ENCODE data around the gene AKAP13.
A peak's percentile ranks its signal among the peaks of the same experiment; 100 is the strongest.

AKAP13 gene

DNA sequence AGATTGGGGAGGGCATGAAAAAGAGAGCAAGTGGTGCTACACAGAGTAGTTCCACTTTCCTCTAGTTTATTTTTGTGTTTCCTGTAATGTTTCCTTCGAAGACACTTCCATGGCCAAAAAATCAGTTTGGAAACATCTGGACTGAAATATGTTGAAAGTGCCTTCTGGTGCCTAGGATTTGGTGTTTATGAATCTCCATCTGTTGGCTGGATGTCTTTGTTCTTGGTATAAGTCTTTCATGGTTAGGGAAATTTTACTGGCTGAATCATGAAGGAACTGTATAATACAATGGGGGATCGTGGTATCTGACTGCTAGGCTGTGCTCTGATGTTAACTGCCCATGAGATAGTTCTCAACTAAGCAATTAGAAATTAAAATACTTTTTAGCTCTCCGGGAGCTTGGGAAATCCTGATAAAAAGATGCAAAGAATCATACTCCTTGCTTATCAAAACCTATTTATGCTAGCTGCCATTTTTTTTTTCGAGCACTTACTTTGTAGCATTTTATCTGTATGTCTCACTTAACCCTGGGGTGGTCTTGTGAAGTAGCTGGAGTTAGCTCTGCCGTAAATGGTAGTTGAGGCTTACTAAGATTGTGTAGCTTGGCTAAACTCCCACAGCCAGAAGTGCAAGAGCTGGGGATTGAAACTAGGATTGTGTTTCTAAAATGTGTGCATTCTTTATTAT lies 21.9 kb downstream of the AKAP13 start:
- peak overlapping the region in 5 of 21 experiments; percentile 20 to 39 (median 23) for H3K27ac ChIP-seq
- no peak overlapping the region for H3K4me3 ChIP-seq

DNA sequence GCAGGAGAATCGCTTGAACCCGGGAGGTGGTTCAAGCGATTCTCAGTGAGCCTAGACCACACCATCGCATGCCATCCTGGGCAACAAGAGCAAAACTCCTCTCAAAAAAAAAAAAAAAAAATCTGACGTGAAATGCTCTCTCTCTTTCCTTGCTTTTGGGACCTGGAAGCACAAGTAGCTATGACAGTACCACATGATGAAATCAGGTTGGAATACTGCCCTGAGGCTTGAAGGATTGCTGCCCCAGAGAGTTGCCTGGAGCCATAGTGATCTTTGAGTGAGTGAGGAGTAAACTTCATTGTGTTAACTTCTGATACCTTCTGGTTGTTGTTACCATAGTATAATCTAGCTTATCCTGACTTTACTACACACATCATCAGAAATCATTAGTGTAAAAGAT lies 23.3 kb downstream of the AKAP13 start:
- Histone ChIP-seq H3K4me3 (no peak overlapping the region), H3K27ac (peak overlapping the region in 4 of 21 experiments; percentile 4 to 80 (median 33))

DNA sequence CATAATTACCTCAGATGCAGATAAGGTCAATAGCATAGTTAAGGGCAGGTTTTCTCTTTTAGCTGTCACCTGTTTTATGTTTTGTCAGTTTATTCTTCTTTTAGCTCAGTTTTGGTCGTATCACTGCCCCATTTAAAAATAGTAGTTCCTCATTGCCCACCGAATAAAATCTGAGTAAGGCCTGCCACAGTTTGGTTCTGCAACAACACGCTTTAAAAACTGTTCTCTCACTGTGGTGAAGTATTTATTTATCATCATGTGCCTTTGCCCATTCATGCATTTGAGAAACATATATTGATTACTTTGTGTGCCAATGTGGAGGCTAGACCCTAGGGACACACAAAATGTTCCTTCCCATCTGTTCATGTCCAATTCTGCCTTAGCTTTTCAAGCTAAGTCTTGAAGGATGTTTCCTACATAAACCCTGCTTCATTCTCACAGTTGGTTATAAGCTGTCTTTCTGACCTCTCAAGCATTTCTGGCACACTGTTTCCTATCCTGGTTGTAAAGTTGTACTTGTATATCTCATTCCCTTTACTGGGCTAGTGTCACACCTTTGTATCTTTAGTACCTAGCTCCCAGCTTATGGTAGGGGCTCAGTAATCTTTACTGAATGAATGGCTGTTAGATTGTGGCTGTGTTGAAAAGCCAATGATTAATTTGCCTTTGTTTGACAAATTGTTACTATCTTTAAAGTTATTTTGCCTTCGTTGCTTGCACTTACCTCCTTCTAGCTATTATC lies 23.9 kb downstream of the AKAP13 start:
- H3K27ac ChIP-seq, result peak overlapping the region in 10 of 21 experiments; percentile 4 to 80 (median 30)
- H3K4me3 ChIP-seq, result no peak overlapping the region

DNA sequence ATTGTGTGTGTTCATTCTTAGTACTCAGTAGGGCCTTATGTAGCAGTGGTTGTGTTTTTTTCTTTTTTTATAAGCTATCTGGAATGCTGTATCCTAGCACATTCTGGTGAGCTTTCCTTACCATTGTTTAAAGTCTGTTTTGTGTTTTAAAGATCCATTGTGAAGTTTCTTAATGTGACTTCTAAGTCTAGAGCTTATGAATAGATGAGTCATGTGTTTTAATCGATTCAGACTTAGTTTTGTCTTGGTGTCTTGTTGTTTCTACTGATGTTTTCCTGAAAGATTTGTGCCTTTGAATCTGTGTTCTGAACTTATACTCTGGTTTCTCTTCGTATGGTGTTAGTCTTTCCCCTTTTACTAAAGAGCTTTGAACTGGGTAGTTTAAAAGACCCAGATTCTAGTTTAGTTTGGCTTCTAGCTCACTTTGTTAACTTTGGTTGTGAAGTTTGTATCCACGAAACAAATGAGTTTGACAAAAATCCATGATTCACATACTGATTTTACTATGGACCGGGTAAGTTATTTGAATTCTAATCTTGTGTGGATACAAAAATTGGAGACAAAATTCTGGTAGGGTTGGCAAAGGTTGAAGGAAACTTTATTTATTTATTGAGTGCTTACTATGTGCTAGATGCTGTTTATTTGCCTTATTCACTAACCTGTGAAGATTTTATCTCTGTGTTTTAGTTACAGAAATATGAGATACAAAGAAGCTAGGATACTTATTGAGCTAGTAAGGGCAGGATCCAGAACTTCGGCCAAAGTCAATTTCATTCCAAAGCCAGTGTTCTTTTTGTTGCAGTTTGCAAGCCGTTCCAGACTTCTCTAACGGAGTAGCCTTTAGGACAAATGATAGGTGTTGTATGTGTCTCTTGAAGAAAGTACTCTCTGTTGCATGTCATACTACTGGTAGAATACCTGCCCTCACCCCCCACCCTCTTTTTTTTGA lies 24.8 kb downstream of the AKAP13 start:
- peak overlapping the region in 12 of 21 experiments; percentile 4 to 80 (median 30) for H3K27ac ChIP-seq
- no peak overlapping the region for H3K4me3 ChIP-seq

DNA sequence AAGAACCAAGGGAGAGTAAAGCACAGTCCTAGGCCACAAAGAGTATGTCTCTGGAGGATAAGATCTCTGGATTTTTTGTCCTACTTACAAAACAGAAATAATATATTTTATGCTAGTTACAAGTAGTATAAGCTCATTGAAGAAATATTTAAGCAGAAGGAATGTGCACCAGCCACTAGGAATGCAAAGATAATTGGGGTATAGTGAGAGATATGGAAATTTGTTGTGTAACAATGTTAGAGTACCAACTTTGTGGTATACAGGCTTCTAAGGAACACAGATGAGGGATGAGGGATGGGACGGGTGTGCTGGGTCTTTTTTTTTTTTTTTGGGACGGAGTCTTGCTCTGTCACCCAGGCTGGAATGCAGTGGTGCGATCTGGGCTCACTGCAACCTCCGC lies 26.5 kb downstream of the AKAP13 start:
- H3K27ac ChIP-seq, result peak overlapping the region in 1 of 21 experiments; percentile 48
- no peak overlapping the region for H3K4me3 ChIP-seq

DNA sequence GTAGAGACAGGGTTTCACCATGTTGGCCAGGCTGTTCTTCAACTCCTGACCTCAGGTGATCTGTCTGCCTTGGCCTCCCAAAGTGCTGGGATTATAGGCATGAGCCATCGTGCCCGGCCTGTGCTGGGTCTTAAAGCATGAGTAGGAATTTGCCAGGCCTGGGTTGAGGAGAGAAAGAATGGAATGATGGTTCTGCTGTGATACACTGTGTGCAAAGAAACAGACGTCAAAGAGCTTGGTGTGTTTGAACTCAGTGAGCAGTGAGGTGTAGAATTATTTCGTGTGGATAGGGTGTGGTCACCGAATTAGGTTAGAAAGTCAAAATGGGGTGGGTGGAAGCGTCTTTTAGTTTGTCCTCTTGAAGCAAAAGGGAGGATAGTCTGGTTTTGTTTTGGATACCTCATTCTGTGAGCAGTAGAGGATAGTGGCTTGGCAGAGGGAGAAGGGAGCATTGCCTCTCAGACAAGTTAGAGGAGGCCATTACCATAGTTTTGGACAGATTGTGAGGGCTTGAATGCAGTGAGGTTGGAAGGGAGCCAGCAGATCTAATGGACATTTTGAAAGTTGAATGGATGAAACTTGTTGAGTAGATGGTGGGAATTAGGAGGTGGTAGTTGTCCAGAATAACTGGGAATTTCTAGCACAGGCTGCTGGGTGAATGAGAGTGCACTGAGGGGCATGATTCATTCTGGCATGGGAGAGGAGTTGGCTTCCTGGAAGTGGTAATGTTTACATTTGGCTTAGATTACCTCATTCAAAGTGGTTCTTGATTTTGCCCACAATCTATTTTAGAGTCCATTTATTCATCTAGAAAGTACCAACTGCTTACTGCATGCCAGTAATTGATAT lies 27.2 kb downstream of the AKAP13 start:
- H3K27ac ChIP-seq, result peak overlapping the region in 10 of 21 experiments; percentile 2 to 51 (median 22)
- no peak overlapping the region for H3K4me3 ChIP-seq

DNA sequence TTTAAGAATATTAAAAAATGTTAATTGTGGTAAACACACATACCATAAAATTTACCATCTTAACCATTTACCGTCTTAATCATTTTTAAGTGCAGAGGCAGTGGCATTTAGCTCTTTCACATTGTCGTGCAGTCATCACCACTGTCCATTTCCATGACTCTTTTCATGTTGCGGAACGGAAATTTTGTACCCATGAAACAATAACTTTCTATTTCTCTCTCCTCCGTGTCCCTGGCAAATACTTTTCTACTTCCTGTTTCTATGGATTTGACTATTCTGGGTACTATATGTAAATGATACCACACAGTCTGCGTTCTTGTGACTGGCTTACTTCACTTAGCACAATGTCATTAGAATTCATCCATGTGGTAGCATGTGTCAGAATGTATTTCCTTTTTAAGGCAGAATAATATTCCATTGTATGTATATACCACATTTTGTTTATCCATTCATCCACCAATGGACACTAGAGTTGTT lies 27.9 kb downstream of the AKAP13 start:
- Histone ChIP-seq H3K27ac (peak overlapping the region in 5 of 21 experiments; percentile 7 to 41 (median 27)), H3K4me3 (no peak overlapping the region)

DNA sequence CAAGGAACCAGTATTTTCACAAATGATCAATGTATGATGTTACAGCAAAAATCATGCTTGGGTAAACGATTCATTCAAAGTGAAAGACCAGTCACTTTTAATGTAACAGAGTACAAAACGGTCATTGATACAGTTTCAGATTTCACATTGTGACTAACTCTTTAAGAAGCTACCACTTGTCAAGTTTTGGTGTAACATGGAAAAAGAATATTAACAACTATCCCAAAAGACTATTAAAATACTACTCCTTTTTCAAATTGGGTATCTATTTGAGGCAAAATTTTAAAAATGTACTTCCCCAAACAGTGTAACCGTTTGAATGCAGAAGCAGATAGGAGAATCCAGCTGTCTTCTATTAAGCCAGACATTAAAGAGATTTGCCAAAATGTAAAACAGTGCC lies 31.7 kb downstream of the AKAP13 start:
- Histone ChIP-seq H3K4me3 (no peak overlapping the region), H3K27ac (peak overlapping the region in 2 of 21 experiments; percentile 17 to 69)

DNA sequence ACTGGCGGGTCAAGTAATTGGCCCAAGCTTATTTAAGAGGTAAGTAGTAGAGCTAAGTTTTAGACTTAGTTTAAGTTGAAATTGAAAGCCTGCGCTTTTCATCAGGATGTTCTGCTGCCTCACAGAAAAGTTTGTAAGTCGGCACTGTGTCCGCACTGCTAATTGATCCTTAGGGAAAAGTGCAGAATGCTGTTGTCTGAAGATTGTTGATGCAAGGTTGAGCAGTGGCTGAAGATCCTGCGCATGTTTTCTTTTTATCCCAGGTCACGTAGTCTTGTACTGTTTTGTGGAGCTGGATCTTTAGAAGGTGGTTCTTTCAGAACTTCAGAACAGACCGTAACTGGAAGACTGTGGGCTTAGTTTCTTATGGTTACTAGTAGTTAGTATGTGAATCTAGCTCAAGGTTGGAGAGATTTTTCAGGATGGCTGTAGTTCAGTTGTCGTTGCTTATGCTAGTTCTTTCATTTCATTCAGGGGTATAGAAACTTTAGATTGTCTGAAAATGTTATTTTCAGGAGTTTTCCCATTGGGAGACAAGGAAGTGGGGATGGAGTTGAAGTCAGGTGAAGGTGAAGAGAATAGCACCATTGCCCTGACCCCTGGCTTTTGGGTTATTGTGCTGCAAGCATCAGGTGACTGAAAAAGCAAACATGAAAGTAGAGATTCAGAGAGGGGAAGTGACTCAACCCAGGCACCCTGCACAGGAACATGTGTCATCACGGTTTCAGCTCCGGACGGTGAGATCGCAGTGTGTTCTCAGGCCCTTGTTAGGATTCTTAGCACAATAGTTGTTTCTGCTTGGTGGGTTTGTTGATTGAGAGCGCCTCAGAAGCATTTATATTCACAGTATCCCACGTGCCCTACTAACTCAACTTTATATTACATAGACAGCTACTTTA lies 32.8 kb downstream of the AKAP13 start:
- peak overlapping the region in 13 of 21 experiments; percentile 2 to 76 (median 54) for H3K27ac ChIP-seq
- H3K4me3 ChIP-seq, result no peak overlapping the region

GRCh38 chr15:85414037-85414436 lies 33.6 kb downstream of the AKAP13 start:
- Histone ChIP-seq H3K4me3 (no peak overlapping the region), H3K27ac (peak overlapping the region in 8 of 21 experiments; percentile 18 to 76 (median 46))

DNA sequence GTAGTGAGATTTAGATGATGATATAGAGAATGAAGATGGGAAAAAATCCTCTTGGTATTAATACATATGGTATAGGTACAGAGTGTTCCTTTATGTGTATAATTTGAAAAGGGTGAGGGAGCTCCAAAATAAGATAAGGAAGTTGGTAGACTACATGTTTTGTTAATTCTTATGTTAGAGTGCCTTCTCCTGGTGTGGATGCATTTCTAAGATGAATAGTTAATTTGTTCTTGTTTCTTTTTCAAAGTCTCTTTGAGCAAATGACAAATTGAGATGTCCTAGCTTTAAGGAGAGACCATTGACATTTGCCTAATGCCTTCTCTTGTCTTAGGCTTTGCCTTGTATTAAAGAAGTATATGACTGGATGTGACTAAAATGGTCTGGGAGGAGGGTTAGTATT lies 34.1 kb downstream of the AKAP13 start:
- peak overlapping the region in 2 of 21 experiments; percentile 29 to 76 for H3K27ac ChIP-seq

DNA sequence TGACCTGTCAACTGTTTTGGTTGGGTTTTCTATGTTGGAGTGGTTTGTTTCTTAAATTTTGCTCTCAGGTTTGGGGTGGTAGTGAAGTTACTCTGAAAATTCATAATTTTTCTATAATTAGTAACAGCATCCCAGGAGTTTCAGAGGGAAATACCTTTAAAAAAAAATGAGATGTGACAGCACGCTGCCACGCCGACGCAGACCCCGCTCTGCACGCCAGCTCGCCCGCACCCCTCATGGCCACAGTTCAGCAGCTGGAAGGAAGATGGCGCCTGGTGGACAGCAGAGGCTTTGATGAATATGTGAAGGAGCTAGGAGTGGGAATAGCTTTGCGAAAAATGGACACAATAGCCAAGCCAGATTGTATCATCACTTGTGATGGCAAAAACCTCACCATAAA lies 34.6 kb downstream of the AKAP13 start:
- Histone ChIP-seq H3K4me3 (no peak overlapping the region), H3K27ac (peak overlapping the region in 1 of 21 experiments; percentile 4)

More for the DNA sequence above, 34.1 kb downstream of the AKAP13 start:
- no peak overlapping the region for H3K4me3 ChIP-seq

- Histone ChIP-seq H3K4me3 (no peak overlapping the region), H3K27ac (no peak overlapping the region)
Measured at GRCh38 chr15:85415783-85416182, 35.4 kb downstream of the AKAP13 start.

DNA sequence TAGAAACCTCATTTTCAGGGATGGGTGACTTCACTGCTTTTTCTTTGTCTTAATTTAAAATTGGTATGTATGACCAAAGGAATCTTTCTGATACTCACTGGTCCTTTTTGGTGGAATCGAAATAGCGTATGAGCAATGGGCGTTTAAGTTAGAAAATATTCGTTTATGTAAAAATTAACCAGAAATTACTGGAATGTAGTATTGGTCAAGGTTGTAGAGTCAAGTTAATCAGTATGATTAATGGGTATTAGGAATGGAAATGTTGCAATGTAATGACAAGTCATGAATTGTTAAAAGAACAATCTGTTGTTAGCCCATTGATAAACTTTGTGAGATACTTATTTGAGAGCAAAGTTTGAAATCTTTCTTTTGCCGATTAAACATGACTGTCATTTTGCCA lies 36.9 kb downstream of the AKAP13 start:
- no peak overlapping the region for H3K27ac ChIP-seq

DNA sequence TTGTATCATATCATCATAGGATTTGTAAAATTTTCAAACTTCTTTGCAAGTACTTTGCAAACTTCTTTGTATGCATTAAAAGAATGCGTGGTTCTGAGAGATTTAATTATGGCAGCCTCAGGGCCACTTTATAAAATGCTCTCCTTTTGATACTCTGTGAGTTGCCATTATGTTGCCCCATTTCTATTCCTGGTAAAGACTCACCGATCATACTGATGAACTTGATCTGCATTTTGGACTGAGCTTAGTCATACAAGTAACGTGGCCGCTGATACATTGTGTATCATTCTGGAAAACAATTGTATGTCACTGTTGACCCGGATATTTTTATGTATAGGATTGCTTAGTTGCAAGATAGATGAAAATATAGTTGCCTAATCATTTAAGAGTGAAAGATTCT lies 38.8 kb downstream of the AKAP13 start:
- no peak overlapping the region for H3K4me3 ChIP-seq
- no peak overlapping the region for H3K27ac ChIP-seq

More for the DNA sequence above, 36.9 kb downstream of the AKAP13 start:
- H3K4me3 ChIP-seq, result no peak overlapping the region

- Histone ChIP-seq H3K27ac (no peak overlapping the region), H3K4me3 (no peak overlapping the region)
Measured at GRCh38 chr15:85421116-85421925, 40.9 kb downstream of the AKAP13 start.

- no peak overlapping the region for H3K4me3 ChIP-seq
- no peak overlapping the region for H3K27ac ChIP-seq
Measured at GRCh38 chr15:85422607-85423006, 42.2 kb downstream of the AKAP13 start.

All from skin epidermis (tissue), 12 donors.